ENCODE data around the gene ANO1. TPM values are rescaled to one million over a fixed set of nuclear protein-coding genes. Genes with fewer than 3 reads are reported as not detected.

Gene ANO1
- total RNA-seq, 1 donor from 2014 or later = 3.8 TPM

GRCh38 chr11:70139785-70140410, 61.8 kb downstream of the ANO1 start:
- Mint-ChIP-seq H3K36me3 (ENCODE audit: low read depth, unreplicated experiment) (no peaks in the 10 kb centered on the region), H3K4me3 (ENCODE audit: unreplicated experiment) (no peak overlapping the region), H3K9me3 (ENCODE audit: unreplicated experiment) (no peaks in the 10 kb centered on the region), H3K27me3 (ENCODE audit: unreplicated experiment) (peaks cover 6% of the 10 kb centered on the region), H3K27ac (ENCODE audit: unreplicated experiment) (no peak overlapping the region), H3K4me1 (ENCODE audit: unreplicated experiment) (peaks cover 7% of the 10 kb centered on the region)
- no peak for DNase-seq (ENCODE audit: low spot score)
- TF ChIP-seq, protein P1, sequence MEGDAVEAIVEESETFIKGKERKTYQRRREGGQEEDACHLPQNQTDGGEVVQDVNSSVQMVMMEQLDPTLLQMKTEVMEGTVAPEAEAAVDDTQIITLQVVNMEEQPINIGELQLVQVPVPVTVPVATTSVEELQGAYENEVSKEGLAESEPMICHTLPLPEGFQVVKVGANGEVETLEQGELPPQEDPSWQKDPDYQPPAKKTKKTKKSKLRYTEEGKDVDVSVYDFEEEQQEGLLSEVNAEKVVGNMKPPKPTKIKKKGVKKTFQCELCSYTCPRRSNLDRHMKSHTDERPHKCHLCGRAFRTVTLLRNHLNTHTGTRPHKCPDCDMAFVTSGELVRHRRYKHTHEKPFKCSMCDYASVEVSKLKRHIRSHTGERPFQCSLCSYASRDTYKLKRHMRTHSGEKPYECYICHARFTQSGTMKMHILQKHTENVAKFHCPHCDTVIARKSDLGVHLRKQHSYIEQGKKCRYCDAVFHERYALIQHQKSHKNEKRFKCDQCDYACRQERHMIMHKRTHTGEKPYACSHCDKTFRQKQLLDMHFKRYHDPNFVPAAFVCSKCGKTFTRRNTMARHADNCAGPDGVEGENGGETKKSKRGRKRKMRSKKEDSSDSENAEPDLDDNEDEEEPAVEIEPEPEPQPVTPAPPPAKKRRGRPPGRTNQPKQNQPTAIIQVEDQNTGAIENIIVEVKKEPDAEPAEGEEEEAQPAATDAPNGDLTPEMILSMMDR (IDR thresholded peaks at IDR 0.05; ENCODE audit: unreplicated experiment) = no peak

DNA sequence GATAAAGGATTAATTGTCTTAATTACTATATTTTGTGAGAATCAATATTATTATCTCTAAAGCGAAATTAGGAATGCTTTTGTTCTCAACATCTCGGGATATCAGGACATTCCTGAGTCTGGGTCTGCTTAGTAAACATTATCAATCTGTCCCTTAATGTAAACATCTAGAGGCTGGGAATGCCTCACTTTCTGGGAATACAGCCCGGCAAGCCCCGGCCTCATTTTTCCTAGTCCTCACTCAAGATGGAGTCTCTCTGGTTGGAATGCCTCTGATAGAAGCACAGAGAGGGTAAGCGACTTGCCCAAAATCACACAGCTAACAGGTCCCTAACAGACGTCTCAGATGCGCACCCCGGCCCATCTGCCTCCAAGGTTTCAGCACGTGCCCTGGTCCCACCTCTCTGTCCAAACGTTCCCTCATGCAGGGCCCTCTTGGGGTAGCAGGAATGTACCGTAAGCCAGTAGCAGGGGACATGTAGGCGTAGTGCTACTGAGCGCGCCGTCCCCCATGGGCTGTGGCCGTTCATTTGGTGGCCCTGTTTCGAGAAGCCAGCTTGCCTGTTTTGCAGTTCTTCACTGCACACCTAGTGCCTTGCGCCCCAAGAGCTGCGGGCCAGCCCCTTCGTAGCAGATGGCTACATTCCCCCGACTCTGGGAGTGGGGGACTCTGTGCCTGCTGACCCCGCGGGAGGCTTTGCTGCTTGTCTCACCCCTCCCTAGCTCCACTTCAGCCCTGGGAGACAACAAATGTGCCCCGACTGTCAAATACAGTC, 62.8 kb downstream of the ANO1 start:
- Mint-ChIP-seq H3K27ac (ENCODE audit: unreplicated experiment) (no peak overlapping the region), H3K9me3 (ENCODE audit: unreplicated experiment) (no peaks in the 10 kb centered on the region), H3K36me3 (ENCODE audit: low read depth, unreplicated experiment) (no peaks in the 10 kb centered on the region), H3K27me3 (ENCODE audit: unreplicated experiment) (peaks cover 6% of the 10 kb centered on the region), H3K4me3 (ENCODE audit: unreplicated experiment) (no peak overlapping the region), H3K4me1 (ENCODE audit: unreplicated experiment) (peaks cover 7% of the 10 kb centered on the region)
- TF ChIP-seq, protein P1 (IDR thresholded peaks at IDR 0.05; ENCODE audit: unreplicated experiment) = no peak
- no peak for DNase-seq (ENCODE audit: low spot score)

- H3K27ac Mint-ChIP-seq (ENCODE audit: unreplicated experiment) = no peak overlapping the region
- no peak overlapping the region for H3K4me3 Mint-ChIP-seq (ENCODE audit: unreplicated experiment)
- H3K4me1 Mint-ChIP-seq (ENCODE audit: unreplicated experiment) = peaks cover 7% of the 10 kb centered on the region
- no peaks in the 10 kb centered on the region for H3K36me3 Mint-ChIP-seq (ENCODE audit: low read depth, unreplicated experiment)
- TF ChIP-seq, protein P1 (IDR thresholded peaks at IDR 0.05; ENCODE audit: unreplicated experiment) = no peak
- H3K27me3 Mint-ChIP-seq (ENCODE audit: unreplicated experiment) = peaks cover 6% of the 10 kb centered on the region
- H3K9me3 Mint-ChIP-seq (ENCODE audit: unreplicated experiment) = no peaks in the 10 kb centered on the region
- no peak for DNase-seq (ENCODE audit: low spot score)
Measured at GRCh38 chr11:70141486-70142220, 63.5 kb downstream of the ANO1 start.

DNA sequence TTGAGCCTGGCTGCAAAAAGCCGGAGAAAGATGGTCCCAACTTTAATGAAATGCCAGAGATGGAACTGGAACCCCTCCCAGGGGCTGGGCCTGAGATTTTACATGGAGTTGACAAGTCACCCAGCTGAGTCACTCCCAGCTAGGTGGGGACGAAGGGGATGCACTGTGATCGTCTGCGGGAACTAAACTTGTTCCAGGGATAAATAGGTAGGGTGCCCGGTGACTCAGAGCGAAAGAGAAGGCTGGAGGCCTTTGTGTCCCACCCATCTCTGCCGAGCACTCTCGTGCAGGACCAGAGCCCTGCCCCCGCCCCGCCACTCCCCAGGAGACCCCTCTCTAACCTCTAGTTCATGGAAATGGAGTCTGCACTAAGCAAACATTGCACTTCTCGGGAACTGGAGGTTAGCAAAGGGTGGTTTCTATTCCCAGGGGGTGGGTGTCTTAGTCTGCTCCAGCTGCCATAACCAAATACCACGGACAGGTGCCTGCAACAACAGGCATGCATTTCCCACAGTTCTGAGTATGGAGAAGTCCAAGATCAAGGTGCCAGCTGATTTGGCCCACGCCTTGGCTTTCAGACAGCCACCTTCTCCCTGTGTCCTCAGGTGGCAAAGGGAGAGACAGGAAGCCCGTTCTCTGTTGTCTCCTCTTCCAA, 64.2 kb downstream of the ANO1 start:
- Mint-ChIP-seq H3K4me1 (ENCODE audit: unreplicated experiment) (peaks cover 7% of the 10 kb centered on the region), H3K4me3 (ENCODE audit: unreplicated experiment) (no peak overlapping the region), H3K27me3 (ENCODE audit: unreplicated experiment) (peaks cover 7% of the 10 kb centered on the region), H3K27ac (ENCODE audit: unreplicated experiment) (no peak overlapping the region), H3K9me3 (ENCODE audit: unreplicated experiment) (no peaks in the 10 kb centered on the region), H3K36me3 (ENCODE audit: low read depth, unreplicated experiment) (no peaks in the 10 kb centered on the region)
- no peak for DNase-seq (ENCODE audit: low spot score)
- TF ChIP-seq, protein P1 (IDR thresholded peaks at IDR 0.05; ENCODE audit: unreplicated experiment) = no peak

All from endothelial cell (in vitro differentiated cells).